ENCODE data around the gene CRY2. TPM values are rescaled to one million over a fixed set of nuclear protein-coding genes. Genes with fewer than 3 reads are reported as not detected.

Gene CRY2
- total RNA-seq, 1 donor from 2014 or later = 33.8 TPM

DNA sequence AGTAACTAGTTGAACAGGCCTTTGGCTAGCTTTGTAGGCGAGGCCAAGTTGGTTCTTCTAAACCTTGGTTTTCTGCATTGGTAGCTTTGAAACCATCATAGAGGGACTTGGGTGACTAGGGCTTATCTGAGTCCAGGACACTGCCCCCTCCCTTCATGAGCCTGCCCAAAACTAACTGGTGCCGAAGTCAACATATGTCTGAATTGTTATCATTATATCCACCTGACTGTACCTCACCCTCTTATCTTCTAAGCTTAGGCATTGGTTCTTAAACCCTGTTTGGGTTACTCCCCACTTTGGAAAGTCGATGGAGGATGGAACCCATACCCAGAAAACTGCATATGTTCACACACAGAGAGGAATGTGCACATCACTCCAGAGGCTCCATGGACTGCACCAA, 30.6 kb downstream of the CRY2 start:
- TF ChIP-seq, protein P1, sequence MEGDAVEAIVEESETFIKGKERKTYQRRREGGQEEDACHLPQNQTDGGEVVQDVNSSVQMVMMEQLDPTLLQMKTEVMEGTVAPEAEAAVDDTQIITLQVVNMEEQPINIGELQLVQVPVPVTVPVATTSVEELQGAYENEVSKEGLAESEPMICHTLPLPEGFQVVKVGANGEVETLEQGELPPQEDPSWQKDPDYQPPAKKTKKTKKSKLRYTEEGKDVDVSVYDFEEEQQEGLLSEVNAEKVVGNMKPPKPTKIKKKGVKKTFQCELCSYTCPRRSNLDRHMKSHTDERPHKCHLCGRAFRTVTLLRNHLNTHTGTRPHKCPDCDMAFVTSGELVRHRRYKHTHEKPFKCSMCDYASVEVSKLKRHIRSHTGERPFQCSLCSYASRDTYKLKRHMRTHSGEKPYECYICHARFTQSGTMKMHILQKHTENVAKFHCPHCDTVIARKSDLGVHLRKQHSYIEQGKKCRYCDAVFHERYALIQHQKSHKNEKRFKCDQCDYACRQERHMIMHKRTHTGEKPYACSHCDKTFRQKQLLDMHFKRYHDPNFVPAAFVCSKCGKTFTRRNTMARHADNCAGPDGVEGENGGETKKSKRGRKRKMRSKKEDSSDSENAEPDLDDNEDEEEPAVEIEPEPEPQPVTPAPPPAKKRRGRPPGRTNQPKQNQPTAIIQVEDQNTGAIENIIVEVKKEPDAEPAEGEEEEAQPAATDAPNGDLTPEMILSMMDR (IDR thresholded peaks at IDR 0.05; ENCODE audit: unreplicated experiment) = no peak
- peaks cover 4% of the 10 kb centered on the region for H3K4me1 Mint-ChIP-seq
- H3K4me3 Mint-ChIP-seq = no peak overlapping the region
- no peaks in the 10 kb centered on the region for H3K27me3 Mint-ChIP-seq (ENCODE audit: low read depth)
- H3K27ac Mint-ChIP-seq = no peak overlapping the region
- no peaks in the 10 kb centered on the region for H3K9me3 Mint-ChIP-seq
- H3K36me3 Mint-ChIP-seq = peaks cover 22% of the 10 kb centered on the region
- DNase-seq (ENCODE audit: low spot score in 2 of 2, unreplicated experiment in 2 of 2) = no peak

DNA sequence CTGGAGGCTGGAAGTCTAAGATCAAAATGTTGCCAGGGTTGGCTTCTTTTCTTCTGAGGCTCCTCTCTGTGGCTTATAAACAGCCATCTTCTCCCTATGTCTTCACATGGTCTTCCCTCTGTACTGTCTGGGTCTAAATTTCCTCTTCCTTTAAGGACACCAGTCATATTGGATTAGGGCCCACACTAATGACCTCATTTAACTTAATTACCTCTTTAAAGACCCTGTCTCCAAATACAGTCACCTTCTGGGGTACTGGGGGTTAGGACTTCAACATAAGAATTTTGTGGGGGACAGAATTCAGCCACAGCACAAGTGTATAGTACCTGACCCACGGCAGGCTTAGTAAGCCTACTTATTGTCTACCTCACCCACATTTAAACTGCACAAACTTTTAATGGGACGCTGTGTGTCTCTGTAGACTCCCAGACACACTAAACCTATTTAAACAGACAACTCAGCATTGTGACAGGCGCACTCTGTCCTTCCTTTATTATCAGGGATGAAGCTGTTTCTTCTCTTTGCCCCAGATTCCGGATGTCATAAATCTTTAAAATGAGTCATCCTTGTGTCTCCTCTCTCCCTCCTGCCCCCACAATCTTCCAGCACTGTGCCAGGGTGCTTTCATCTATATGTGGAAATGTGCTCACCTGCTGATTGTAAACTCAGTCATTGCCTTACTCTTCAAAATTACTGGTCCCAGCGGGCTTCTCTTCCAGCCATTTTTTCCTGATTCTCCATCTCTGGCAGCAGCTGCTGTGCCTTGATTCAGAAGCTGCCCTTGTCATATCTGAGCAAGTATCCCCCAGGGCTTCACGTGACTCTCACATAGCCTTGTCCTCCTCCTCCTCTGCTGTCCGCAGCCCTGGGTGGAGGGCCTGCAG, 32.8 kb downstream of the CRY2 start:
- no peak overlapping the region for H3K27ac Mint-ChIP-seq
- H3K4me1 Mint-ChIP-seq = peaks cover 4% of the 10 kb centered on the region
- H3K4me3 Mint-ChIP-seq = no peak overlapping the region
- no peaks in the 10 kb centered on the region for H3K9me3 Mint-ChIP-seq
- no peak for DNase-seq (ENCODE audit: low spot score in 2 of 2, unreplicated experiment in 2 of 2)
- peaks cover 14% of the 10 kb centered on the region for H3K36me3 Mint-ChIP-seq
- H3K27me3 Mint-ChIP-seq (ENCODE audit: low read depth) = peaks cover 7% of the 10 kb centered on the region
- TF ChIP-seq, protein P1 (IDR thresholded peaks at IDR 0.05; ENCODE audit: unreplicated experiment) = no peak

DNA sequence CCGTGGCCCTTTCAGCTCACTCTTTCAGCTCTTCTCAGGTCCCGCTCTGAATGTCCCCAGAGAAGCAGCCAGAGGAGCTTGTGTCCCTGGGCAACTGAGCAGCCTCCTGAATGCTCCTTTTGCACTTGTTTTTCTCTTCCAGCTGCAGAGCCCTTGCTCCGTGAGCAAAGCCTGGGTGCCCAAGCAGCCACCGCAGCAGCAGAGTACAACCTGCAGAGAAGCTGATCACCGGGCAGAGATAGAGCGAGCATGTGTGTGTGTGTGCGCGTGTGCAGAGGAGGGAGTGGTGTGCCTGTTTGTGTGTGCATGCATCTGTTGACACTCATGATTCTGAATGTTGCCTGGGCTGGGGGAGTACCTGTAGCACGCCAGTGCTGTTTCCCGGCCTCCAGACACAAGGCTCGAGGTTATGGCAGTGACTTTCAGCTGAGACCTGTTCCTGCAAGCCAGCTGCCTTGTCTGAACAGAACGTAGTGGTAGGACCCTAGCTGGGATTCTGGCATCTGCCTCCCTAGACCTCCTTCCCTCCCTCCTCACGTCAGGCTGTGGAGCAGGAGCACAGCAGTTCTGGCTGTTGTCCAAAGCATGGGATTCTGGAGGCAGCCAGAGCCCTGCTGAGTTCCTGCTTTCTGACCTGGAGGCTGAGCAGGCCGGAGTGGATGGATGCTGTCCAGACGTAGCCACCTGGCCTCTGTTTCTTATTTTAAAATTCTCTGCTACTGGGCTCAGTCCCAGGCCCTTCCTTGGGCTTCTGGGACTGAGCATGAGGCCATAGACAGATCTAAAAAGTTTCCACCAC, 33.7 kb downstream of the CRY2 start:
- Mint-ChIP-seq H3K36me3 (peaks cover 14% of the 10 kb centered on the region), H3K27me3 (ENCODE audit: low read depth) (peaks cover 10% of the 10 kb centered on the region), H3K4me1 (peaks cover 7% of the 10 kb centered on the region), H3K27ac (no peak overlapping the region), H3K4me3 (no peak overlapping the region), H3K9me3 (no peaks in the 10 kb centered on the region)
- TF ChIP-seq, protein P1 (IDR thresholded peaks at IDR 0.05; ENCODE audit: unreplicated experiment) = no peak
- no peak for DNase-seq (ENCODE audit: low spot score in 2 of 2, unreplicated experiment in 2 of 2)

DNA sequence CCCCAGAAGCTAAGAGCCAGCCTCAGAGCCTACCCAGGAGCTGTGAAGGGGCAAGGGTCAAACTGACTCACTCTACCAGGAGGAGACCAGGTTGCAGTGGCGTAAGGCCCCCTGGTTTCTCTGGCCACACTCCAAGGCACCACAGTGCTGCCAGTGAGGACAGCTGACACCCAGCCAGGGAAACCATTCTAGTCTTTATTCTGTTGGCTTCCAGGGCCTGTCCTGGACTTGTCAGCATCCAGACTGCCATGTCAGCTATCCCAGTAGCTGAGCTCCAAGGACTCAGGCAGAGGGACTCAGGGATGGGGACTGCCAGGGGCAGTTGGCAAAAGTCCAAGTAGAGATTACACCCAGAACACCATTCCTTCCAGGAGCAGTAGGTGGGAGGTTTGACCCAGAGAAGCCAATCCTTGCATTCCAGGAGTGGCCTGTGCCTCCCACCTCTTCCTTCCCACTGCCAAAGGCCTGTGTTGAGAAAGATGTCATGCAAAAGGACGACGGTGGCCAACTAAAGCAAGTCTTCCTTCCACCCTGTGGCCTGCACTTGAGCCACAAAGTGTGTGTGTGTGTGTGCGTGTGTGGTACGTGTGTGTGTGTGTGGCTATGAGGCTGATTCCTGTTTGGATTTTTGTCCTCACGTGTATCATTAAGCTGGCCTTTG, 34.6 kb downstream of the CRY2 start:
- Mint-ChIP-seq H3K4me3 (no peak overlapping the region), H3K9me3 (no peaks in the 10 kb centered on the region), H3K27me3 (ENCODE audit: low read depth) (peaks cover 19% of the 10 kb centered on the region), H3K36me3 (peaks cover 10% of the 10 kb centered on the region), H3K27ac (no peak overlapping the region), H3K4me1 (peaks cover 7% of the 10 kb centered on the region)
- TF ChIP-seq, protein P1 (IDR thresholded peaks at IDR 0.05; ENCODE audit: unreplicated experiment) = no peak
- no peak for DNase-seq (ENCODE audit: low spot score in 2 of 2, unreplicated experiment in 2 of 2)

DNA sequence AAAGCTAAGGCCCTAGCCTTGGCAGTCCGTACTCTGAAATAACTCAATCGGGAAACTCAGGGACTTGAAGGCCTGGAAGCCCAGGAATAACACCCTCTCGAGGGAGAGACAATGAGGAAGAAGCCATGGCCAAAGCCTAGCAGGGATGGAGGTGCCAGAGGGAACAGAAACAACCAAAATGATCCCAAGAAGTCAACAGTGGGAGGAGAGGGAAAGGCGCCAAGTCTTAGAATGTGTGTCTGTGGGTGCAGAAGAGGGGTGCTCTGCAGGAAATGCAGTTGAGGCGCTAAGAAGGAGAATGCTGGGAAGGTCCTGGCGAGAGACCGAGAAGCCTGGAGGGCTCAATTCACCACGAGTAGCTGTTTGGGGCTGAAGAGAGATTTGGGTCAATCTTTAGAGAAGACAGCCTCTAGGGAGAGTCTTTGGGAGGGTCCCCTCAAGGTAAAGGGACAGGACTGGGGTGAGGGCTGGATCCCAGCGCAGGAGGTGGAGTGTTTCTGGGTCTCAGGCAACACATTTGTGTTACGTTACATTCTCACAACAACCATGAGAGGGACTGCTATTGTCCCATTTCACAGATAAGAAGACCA, 37.4 kb downstream of the CRY2 start:
- Mint-ChIP-seq H3K4me1 (peaks cover 7% of the 10 kb centered on the region), H3K27me3 (ENCODE audit: low read depth) (peaks cover 37% of the 10 kb centered on the region), H3K27ac (no peak overlapping the region), H3K4me3 (peak overlapping the region; percentile 70), H3K36me3 (peaks cover 1% of the 10 kb centered on the region), H3K9me3 (no peaks in the 10 kb centered on the region)
- TF ChIP-seq, protein P1 (IDR thresholded peaks at IDR 0.05; ENCODE audit: unreplicated experiment) = no peak
- DNase-seq (ENCODE audit: low spot score in 2 of 2, unreplicated experiment in 2 of 2) = no peak
